Measurements from ENCODE around the gene M1AP. TPM values are rescaled to one million over a fixed set of nuclear protein-coding genes. Genes with fewer than 3 reads are reported as not detected.

M1AP gene
- total RNA-seq, 2 experiments from 2014 or later, result not detected

GRCh38 chr2:74602586-74603281, 45.4 kb downstream of the M1AP start:
- no peak overlapping the region for H3K4me3 Mint-ChIP-seq
- H3K4me1 Mint-ChIP-seq, result peaks cover 24% of the 10 kb centered on the region
- H3K27me3 Mint-ChIP-seq, result peaks cover 22% of the 10 kb centered on the region
- POLR2A ChIA-PET, result interaction anchor here (0.7 to 2.6 kb wide), 3 partner anchors 14 to 74 kb away, joined by 3 to 10 read pairs (median 3); no protein-coding TSS in a partner anchor
- no peak for DNase-seq
- peaks cover 2% of the 10 kb centered on the region for H3K36me3 Mint-ChIP-seq (ENCODE audit: low read depth)
- H3K9me3 Mint-ChIP-seq, result no peaks in the 10 kb centered on the region
- peak overlapping the region; percentile 13 for H3K27ac Mint-ChIP-seq
- CTCF ChIA-PET, result interaction anchor here (0.8 to 1.8 kb wide), 4 partner anchors 10 to 238 kb away, joined by 3 to 8 read pairs (median 4); no protein-coding TSS in a partner anchor

GRCh38 chr2:74599676-74600075, 48.5 kb downstream of the M1AP start:
- DNase-seq, result no peak
- POLR2A ChIA-PET, result no interaction called here

GRCh38 chr2:74597410-74597809, 50.7 kb downstream of the M1AP start:
- Mint-ChIP-seq H3K4me3 (no peak overlapping the region), H3K27me3 (peaks cover 33% of the 10 kb centered on the region), H3K27ac (no peak overlapping the region), H3K4me1 (peaks cover 2% of the 10 kb centered on the region), H3K9me3 (no peaks in the 10 kb centered on the region), H3K36me3 (ENCODE audit: low read depth) (no peaks in the 10 kb centered on the region)
- no peak for DNase-seq
- ChIA-PET CTCF (interaction anchor here (2.3 kb wide), 1 partner anchor 10 kb away, joined by 17 read pairs; no protein-coding TSS in a partner anchor), POLR2A (no interaction called here)

More at GRCh38 chr2:74599676-74600075, 48.5 kb downstream of the M1AP start:
- Mint-ChIP-seq H3K4me3 (no peak overlapping the region), H3K27ac (no peak overlapping the region), H3K27me3 (peaks cover 28% of the 10 kb centered on the region), H3K4me1 (peaks cover 24% of the 10 kb centered on the region), H3K9me3 (no peaks in the 10 kb centered on the region), H3K36me3 (ENCODE audit: low read depth) (peaks cover 2% of the 10 kb centered on the region)
- CTCF ChIA-PET, result interaction anchor here (1.0 to 2.3 kb wide), 2 partner anchors 12 to 14 kb away, joined by 3 to 17 read pairs; no protein-coding TSS in a partner anchor

- CTCF ChIA-PET, result no interaction called here
- no peak overlapping the region for H3K27ac Mint-ChIP-seq
- no peaks in the 10 kb centered on the region for H3K36me3 Mint-ChIP-seq (ENCODE audit: low read depth)
- POLR2A ChIA-PET, result no interaction called here
- no peak for DNase-seq
- H3K9me3 Mint-ChIP-seq, result no peaks in the 10 kb centered on the region
- no peaks in the 10 kb centered on the region for H3K4me1 Mint-ChIP-seq
- peaks cover 33% of the 10 kb centered on the region for H3K27me3 Mint-ChIP-seq
- H3K4me3 Mint-ChIP-seq, result no peak overlapping the region
Measured at GRCh38 chr2:74596584-74596983, 51.5 kb downstream of the M1AP start.

- ChIA-PET CTCF (interaction anchor here (1.2 kb wide), 1 partner anchor 9 kb away, joined by 3 read pairs; no protein-coding TSS in a partner anchor), POLR2A (interaction anchor here (1.3 to 1.5 kb wide), 2 partner anchors 15 to 129 kb away, joined by 3 to 4 read pairs; partner anchors contain the start of gene MOGS)
- Mint-ChIP-seq H3K9me3 (no peaks in the 10 kb centered on the region), H3K27me3 (peaks cover 32% of the 10 kb centered on the region), H3K4me1 (no peaks in the 10 kb centered on the region), H3K27ac (no peak overlapping the region), H3K4me3 (no peak overlapping the region), H3K36me3 (ENCODE audit: low read depth) (no peaks in the 10 kb centered on the region)
- no peak for DNase-seq
Measured at GRCh38 chr2:74593826-74594772, 54.0 kb downstream of the M1AP start.

GRCh38 chr2:74588664-74589063, 59.5 kb downstream of the M1AP start:
- H3K9me3 Mint-ChIP-seq, result no peaks in the 10 kb centered on the region
- H3K27me3 Mint-ChIP-seq, result peaks cover 20% of the 10 kb centered on the region
- POLR2A ChIA-PET, result interaction anchor here (1.1 to 7.4 kb wide), 8 partner anchors 9 to 167 kb away, joined by 3 to 46 read pairs (median 4); partner anchors contain the start of genes AUP1, C2orf81, CCDC142 and DOK1
- H3K36me3 Mint-ChIP-seq (ENCODE audit: low read depth), result no peaks in the 10 kb centered on the region
- CTCF ChIA-PET, result interaction anchor here (0.7 to 7.8 kb wide), 19 partner anchors 9 to 339 kb away, joined by 3 to 109 read pairs (median 6); partner anchors contain the start of genes AUP1, CCDC142, HTRA2 and MRPL53
- H3K4me1 Mint-ChIP-seq, result peaks cover 30% of the 10 kb centered on the region
- no peak for DNase-seq
- H3K4me3 Mint-ChIP-seq, result no peak overlapping the region
- no peak overlapping the region for H3K27ac Mint-ChIP-seq

- H3K4me3 Mint-ChIP-seq, result no peak overlapping the region
- no peaks in the 10 kb centered on the region for H3K36me3 Mint-ChIP-seq (ENCODE audit: low read depth)
- peak; percentile 73 for DNase-seq
- ChIA-PET POLR2A (interaction anchor here (1.2 to 7.4 kb wide), 7 partner anchors 13 to 166 kb away, joined by 3 to 46 read pairs (median 4); partner anchors contain the start of genes AUP1, C2orf81, CCDC142 and DOK1), CTCF (interaction anchor here (0.6 to 7.8 kb wide), 30 partner anchors 8 to 388 kb away, joined by 3 to 109 read pairs (median 6); partner anchors contain the start of genes AUP1, CCDC142, HTRA2 and INO80B)
- H3K27ac Mint-ChIP-seq, result no peak overlapping the region
- no peaks in the 10 kb centered on the region for H3K9me3 Mint-ChIP-seq
- peaks cover 13% of the 10 kb centered on the region for H3K27me3 Mint-ChIP-seq
- peaks cover 36% of the 10 kb centered on the region for H3K4me1 Mint-ChIP-seq
Measured at GRCh38 chr2:74587664-74588277, 60.4 kb downstream of the M1AP start.

GRCh38 chr2:74585406-74586185, 62.5 kb downstream of the M1AP start:
- peak overlapping the region; percentile 81 for H3K27ac Mint-ChIP-seq
- peak overlapping the region; percentile 43 for H3K4me3 Mint-ChIP-seq
- DNase-seq, result peak; percentile 32
- ChIA-PET POLR2A (interaction anchor here (0.7 to 7.4 kb wide), 19 partner anchors 9 to 194 kb away, joined by 3 to 46 read pairs (median 4); partner anchors contain the start of genes AUP1, CCDC142, DQX1 and HTRA2), CTCF (interaction anchor here (0.8 to 7.8 kb wide), 26 partner anchors 8 to 436 kb away, joined by 3 to 109 read pairs (median 4); partner anchors contain the start of genes AUP1, C2orf81, CCDC142 and HTRA2)
- H3K4me1 Mint-ChIP-seq, result peaks cover 36% of the 10 kb centered on the region
- no peaks in the 10 kb centered on the region for H3K36me3 Mint-ChIP-seq (ENCODE audit: low read depth)
- peaks cover 5% of the 10 kb centered on the region for H3K27me3 Mint-ChIP-seq
- no peaks in the 10 kb centered on the region for H3K9me3 Mint-ChIP-seq

GRCh38 chr2:74584088-74584645, 64.0 kb downstream of the M1AP start:
- ChIA-PET POLR2A (interaction anchor here (0.8 to 7.4 kb wide), 11 partner anchors 9 to 116 kb away, joined by 3 to 46 read pairs (median 5); partner anchors contain the start of genes AUP1, CCDC142, HTRA2 and LOXL3), CTCF (interaction anchor here (0.6 to 7.8 kb wide), 9 partner anchors 9 to 126 kb away, joined by 3 to 109 read pairs (median 34); partner anchors contain the start of genes AUP1, CCDC142, HTRA2 and TTC31)
- no peaks in the 10 kb centered on the region for H3K36me3 Mint-ChIP-seq (ENCODE audit: low read depth)
- peak overlapping the region; percentile 78 for H3K27ac Mint-ChIP-seq
- peak; percentile 36 for DNase-seq
- H3K4me3 Mint-ChIP-seq, result no peak overlapping the region
- peaks cover 36% of the 10 kb centered on the region for H3K4me1 Mint-ChIP-seq
- no peaks in the 10 kb centered on the region for H3K9me3 Mint-ChIP-seq
- H3K27me3 Mint-ChIP-seq, result peaks cover 4% of the 10 kb centered on the region

- Mint-ChIP-seq H3K4me1 (peaks cover 41% of the 10 kb centered on the region), H3K27ac (peak overlapping the region; percentile 78), H3K27me3 (no peaks in the 10 kb centered on the region), H3K4me3 (no peak overlapping the region), H3K36me3 (ENCODE audit: low read depth) (no peaks in the 10 kb centered on the region), H3K9me3 (no peaks in the 10 kb centered on the region)
- no peak for DNase-seq
- ChIA-PET CTCF (interaction anchor here (1.2 to 7.3 kb wide), 5 partner anchors 8 to 101 kb away, joined by 3 to 65 read pairs (median 5); partner anchors contain the start of gene CCDC142), POLR2A (interaction anchor here (0.8 to 7.4 kb wide), 7 partner anchors 9 to 101 kb away, joined by 3 to 46 read pairs (median 5); partner anchors contain the start of genes AUP1, CCDC142, HTRA2 and LOXL3)
Measured at GRCh38 chr2:74583504-74583903, 64.6 kb downstream of the M1AP start.

- Mint-ChIP-seq H3K36me3 (ENCODE audit: low read depth) (no peaks in the 10 kb centered on the region), H3K4me3 (no peak overlapping the region), H3K9me3 (no peaks in the 10 kb centered on the region), H3K27me3 (no peaks in the 10 kb centered on the region), H3K4me1 (peaks cover 47% of the 10 kb centered on the region), H3K27ac (no peak overlapping the region)
- ChIA-PET POLR2A (interaction anchor here (1.3 to 7.4 kb wide), 2 partner anchors 8 to 51 kb away, joined by 4 to 46 read pairs; partner anchors contain the start of genes AUP1 and HTRA2), CTCF (interaction anchor here (1.4 to 2.1 kb wide), 2 partner anchors 9 to 50 kb away, joined by 4 to 5 read pairs; no protein-coding TSS in a partner anchor)
- DNase-seq, result no peak
Measured at GRCh38 chr2:74582184-74582583, 65.9 kb downstream of the M1AP start.
